ENCODE measurements around the gene HIVEP3. TPM values are rescaled to one million over a fixed set of nuclear protein-coding genes. Genes with fewer than 3 reads are reported as not detected.

The HIVEP3 gene
- total RNA-seq, 1 donor from 2014 or later, result 6.4 TPM

GRCh38 chr1:41586230-41586629 is 332.5 kb downstream of the HIVEP3 start:
- no peak for ATAC-seq (ENCODE audit: poor library complexity)
- intact Hi-C loops (cut with DNase I), result no loop called here
- DNase-seq, result no peak

DNA sequence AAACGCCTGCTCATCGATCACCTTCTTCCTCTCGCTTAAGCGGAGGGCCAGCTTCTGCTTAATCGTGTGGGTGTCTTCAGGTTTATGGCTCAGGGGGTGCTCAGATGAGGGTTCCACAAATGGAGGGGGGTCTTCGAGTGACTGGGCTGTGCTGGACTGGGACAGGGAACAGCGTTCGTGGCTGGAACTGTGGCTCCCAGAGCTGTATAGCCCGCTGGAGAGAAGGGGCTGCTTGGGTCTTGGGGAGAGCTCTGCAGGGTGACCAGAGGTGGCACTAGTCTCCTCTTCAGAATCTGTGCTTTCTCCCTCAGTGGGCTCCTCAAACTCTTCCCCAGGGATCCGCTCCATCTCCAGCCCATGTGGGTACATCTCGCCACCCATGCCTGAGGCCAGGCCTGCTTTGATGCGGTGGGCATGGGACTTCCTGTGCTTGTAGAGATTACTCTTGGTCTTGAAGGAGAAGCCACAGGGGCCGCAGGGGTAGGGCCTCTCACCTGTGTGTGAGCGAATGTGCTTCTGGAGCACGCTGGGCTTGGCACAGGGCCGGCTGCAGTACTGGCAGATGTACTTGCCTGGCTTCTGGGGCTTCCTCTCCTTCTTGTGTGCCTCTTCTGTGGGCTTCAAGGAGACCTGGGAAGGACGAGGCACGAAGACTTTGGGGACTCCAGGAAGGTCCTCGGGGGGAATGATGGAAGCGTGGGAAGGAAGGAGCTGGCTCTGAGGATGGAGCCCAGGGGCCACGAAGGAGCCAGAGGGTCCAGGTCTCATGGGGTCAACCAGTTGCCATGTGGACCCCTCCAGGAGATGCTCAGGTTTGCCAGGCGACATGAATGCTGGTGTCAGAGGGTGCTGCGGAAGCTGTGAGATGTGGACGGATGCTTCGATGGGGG is 334.8 kb downstream of the HIVEP3 start:
- intact Hi-C loops (cut with DNase I), result no loop called here
- DNase-seq (no peak), ATAC-seq (ENCODE audit: poor library complexity) (no peak)

DNA sequence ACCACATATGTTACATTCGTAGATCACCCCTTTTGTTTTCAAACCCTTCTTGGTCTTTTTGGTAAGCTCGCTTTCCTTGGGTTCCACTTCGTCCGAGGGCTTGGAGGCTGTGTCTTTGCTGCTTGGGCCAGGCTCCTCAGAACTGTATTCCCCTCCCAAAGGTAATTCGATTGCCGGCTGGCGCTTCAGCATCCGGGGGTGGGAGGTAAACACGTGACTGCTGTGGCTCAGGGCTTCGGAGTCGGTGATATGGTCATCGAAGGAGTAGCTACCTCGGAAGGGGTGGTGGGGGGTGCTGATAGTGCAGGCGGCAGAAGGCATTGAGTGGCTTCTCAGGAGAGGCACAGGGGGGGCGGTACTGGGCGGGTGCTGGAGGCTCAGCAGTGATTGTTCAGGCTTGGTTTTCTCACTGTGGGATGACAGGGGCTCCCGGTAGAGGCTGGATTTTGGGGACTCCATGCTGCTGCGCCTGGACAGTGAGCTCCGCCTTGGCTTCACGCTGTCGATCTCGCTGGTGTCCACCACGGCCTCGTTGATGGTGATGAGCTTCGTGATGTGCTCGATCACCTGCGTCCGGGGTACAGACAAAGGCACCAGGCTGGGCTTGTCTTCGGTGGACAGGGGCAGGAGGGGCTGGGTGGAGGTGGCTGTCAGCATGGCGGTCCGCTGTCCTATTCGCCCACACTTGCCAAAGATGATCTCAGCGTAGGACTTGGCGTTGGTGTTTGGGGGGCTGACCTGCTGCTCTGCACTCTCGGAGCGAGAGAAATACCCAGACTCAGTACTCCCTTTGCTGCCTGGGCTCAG is 335.7 kb downstream of the HIVEP3 start:
- intact Hi-C loops (cut with DNase I), result no loop called here
- ATAC-seq (ENCODE audit: poor library complexity) (no peak), DNase-seq (no peak)

GRCh38 chr1:41582351-41582750 is 336.4 kb downstream of the HIVEP3 start:
- DNase-seq, result no peak
- intact Hi-C loops (cut with DNase I), result no loop called here
- ATAC-seq (ENCODE audit: poor library complexity), result no peak

- intact Hi-C loops (cut with DNase I), result no loop called here
- DNase-seq, result no peak
Observed at GRCh38 chr1:41582004-41582325, 336.8 kb downstream of the HIVEP3 start.

DNA sequence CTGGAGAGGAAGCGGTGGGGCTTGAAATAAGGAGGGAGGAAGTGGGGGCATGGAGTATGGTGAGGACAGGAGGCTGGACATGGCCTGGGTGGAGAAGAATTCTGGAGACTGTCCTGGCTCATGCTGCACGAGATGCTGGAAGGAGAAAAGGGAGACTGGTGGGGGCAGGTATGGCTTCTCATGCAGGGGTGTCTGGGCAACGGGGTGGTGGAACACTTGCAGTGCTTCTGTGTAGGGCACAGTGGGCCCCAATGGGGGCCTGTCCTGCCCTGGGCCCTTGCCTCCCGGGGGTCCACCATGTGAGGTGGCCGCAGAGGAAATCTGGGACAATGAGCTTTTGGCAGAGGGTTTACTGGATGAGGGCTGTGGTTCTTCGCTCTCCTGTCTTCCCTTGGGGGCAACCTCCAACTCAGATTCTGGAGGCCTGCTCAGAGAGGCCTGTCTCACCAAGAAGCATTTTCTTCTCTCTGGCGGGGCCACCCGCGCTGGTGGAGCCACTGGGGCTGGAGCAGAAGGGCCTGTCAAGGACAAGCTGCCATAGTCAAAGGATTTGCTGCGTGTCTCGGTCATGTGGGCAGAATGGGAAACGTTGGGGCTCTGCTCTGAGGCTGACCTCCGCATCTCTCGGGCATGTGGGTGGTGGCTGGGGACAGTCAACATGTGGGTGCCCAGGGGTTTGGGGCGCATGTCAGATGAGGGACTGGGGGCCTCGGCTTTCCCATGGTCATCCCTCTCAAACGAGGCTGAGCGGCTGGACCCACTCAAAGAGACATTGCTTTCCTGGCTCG is 337.3 kb downstream of the HIVEP3 start:
- intact Hi-C loops (cut with DNase I), result no loop called here
- no peak for ATAC-seq (ENCODE audit: poor library complexity)
- DNase-seq, result no peak

More at GRCh38 chr1:41582004-41582325, 336.8 kb downstream of the HIVEP3 start:
- no peak for ATAC-seq (ENCODE audit: poor library complexity)

- intact Hi-C loops (cut with DNase I), result no loop called here
- no peak for DNase-seq
- ATAC-seq (ENCODE audit: poor library complexity), result no peak
Observed at GRCh38 chr1:41580520-41581172, 338.1 kb downstream of the HIVEP3 start.

DNA sequence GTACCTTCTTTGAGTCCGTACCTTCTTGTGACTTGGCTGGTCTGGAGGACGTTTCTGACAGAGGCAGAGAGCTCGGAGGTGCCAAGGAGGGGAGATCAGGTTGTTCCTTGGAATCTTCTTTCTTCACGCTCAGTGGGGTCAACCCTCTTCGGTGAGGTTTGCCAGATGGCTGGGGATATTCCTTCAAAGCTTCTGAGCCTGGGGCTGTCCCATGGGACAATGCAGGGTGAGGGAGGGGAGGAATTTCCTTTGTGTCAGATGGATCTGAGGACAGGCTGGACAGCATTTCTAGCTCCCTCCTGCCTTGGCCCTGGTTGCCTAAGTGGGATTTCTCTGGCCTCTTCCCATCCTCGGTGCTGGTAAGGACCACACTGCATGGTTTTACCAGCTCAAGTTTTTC is 338.7 kb downstream of the HIVEP3 start:
- ATAC-seq (ENCODE audit: poor library complexity), result no peak
- DNase-seq, result no peak
- intact Hi-C loops (cut with DNase I), result no loop called here

GRCh38 chr1:41578712-41579335 is 339.9 kb downstream of the HIVEP3 start:
- DNase-seq, result no peak
- no peak for ATAC-seq (ENCODE audit: poor library complexity)
- intact Hi-C loops (cut with DNase I), result loop anchor here (10.0 kb wide), 1 partner anchor 216 kb away; no protein-coding TSS in a partner anchor

DNA sequence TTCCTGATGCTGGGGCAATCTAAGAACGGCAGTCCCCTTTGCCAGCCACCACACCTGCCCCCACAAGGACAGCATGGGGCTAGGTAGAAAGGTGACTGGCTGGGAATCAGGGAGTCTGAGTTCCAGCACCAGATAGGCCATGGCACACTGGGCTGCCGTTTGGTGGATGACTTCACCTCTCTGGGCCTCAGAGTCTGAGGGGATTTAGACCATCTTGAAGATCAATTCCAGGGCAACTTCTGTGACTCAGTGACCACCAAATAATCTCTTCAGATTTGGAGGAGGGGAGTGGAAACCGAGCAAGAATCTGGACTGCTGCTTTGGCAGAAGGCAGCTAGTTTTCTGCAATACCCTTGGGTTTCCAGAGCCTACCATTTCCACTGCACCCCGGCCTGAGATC is 342.1 kb downstream of the HIVEP3 start:
- intact Hi-C loops (cut with DNase I), result loop anchor here (10.0 kb wide), 1 partner anchor 218 kb away; no protein-coding TSS in a partner anchor
- ATAC-seq (ENCODE audit: poor library complexity), result no peak
- DNase-seq, result no peak

GRCh38 chr1:41576206-41576605 is 342.5 kb downstream of the HIVEP3 start:
- intact Hi-C loops (cut with DNase I), result loop anchor here (10.0 kb wide), 1 partner anchor 219 kb away; no protein-coding TSS in a partner anchor
- ATAC-seq (ENCODE audit: poor library complexity), result no peak
- no peak for DNase-seq

- DNase-seq, result no peak
- intact Hi-C loops (cut with DNase I), result loop anchor here (10.0 kb wide), 1 partner anchor 220 kb away; no protein-coding TSS in a partner anchor
- no peak for ATAC-seq (ENCODE audit: poor library complexity)
Observed at GRCh38 chr1:41574842-41575241, 343.9 kb downstream of the HIVEP3 start.

DNA sequence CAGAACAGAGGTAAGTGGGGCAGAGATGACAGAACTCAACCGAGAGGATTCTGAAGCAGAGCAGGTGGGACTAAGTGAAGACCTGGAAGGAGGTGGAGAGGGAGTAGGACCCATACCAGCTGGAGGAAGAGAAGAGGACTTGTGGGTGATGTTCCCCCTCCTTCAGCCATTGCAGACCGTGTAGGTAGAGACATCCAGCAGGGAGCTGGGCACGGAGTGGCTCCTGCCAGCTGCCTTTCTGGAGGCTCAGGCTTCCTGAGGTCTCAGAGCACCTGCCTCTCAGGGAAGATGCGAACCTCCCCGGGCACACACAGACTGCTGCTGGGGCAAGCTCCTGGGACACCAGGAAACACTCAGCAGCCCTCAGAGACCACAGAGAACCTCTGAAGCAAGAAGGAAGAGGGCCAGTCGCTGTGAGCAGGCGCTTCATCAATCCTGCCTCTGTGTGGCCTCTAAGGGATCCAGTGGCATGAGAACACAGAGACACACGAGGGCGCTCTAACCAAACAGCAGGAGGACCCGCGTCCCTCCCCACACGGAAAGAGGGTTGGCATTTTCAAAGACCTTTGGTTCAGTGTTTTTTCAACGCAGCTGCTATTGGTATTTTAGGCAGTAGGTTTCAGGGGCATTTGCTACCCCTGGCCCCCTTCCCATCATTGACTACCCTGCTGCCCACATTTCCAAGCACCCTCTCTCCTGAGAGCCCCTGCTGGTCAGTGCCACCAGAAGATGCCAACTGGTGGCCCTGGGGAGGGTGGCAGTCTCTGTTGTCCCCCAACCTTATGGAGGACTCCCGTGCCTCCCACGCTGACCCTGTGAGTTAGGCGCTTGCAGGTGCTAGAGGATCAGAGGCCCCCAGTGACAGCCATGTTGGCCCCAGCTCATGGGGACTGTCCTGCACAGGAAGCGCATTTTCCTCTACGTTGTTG is 344.7 kb downstream of the HIVEP3 start:
- ATAC-seq (ENCODE audit: poor library complexity) (peak; percentile 94), DNase-seq (peak; percentile 85)
- intact Hi-C loops (cut with DNase I), result loop anchor here (10.0 kb wide), 1 partner anchor 221 kb away; no protein-coding TSS in a partner anchor

DNA sequence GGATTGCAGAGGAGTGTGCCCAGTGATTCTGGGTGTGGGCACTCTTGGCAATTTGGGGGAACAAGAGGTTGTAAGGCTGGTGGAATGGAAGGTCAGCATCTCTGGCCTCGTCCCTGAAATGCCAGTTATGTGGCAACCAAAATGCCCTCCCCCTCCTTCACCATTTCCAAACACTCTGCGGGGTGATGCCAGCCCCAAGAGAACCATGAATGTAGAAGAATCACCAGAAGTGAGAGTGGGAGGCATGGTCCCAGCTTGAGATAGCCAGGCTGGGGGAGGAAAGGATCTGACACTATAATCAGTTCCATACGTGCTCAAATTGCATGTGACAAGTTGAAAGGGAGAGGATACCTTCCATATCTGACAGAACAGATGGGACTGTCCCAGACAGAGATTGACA is 345.5 kb downstream of the HIVEP3 start:
- intact Hi-C loops (cut with DNase I), result loop anchor here (10.0 kb wide), 1 partner anchor 222 kb away; no protein-coding TSS in a partner anchor
- no peak for ATAC-seq (ENCODE audit: poor library complexity)
- no peak for DNase-seq

DNA sequence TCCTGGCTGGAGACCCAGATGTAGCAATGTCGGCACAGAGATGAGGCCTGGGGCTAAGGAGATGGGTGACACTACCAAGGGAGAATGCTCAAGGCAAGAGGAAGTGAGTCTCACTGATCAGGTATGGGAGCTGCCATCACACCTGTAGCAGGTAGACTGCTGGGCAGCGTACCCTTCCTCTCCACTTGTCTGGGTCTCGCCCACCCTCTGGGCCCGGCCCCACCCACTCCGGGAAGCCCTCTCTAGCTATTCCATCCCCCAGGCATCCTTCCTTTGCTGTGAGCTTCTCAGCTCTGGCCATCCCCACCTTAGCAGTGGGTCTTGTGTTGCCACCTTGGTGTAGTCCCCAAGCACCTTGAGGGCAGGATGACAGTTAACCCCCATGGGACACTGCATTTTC is 346.5 kb downstream of the HIVEP3 start:
- intact Hi-C loops (cut with DNase I), result loop anchor here (10.0 kb wide), 1 partner anchor 223 kb away; no protein-coding TSS in a partner anchor
- ATAC-seq (ENCODE audit: poor library complexity), result no peak
- DNase-seq, result no peak

DNA sequence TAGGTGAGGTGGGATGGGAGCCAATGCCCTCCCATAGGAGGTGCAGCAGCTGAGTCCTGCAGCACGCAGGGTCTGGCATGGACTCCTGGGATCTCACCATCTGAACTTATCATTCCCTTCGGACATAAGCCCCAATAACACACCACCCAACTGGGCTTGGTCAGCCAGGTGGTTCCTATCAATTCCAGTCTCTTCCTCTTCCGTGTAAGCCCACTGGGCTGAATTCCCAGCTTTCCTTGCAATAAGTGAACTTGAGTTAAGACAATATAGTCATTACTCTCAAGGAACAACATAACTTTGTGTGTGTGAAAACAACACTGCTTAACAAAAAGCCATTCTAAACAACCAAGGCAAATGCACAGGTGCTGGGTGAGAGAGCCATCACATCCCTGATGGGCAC is 347.7 kb downstream of the HIVEP3 start:
- DNase-seq, result no peak
- intact Hi-C loops (cut with DNase I), result loop anchor here (10.0 kb wide), 1 partner anchor 224 kb away; no protein-coding TSS in a partner anchor
- ATAC-seq (ENCODE audit: poor library complexity), result no peak

GRCh38 chr1:41568204-41568603 is 350.5 kb downstream of the HIVEP3 start:
- no peak for DNase-seq
- ATAC-seq (ENCODE audit: poor library complexity), result no peak
- intact Hi-C loops (cut with DNase I), result no loop called here
